ENCODE measurements around the gene HSPA12B.

GRCh38 chr20:3689978-3690377 is 42.5 kb upstream of the HSPA12B start:
- TF ChIP-seq CTCF (IDR thresholded peaks at IDR 0.05) (no peak), SIN3A (IDR thresholded peaks at IDR 0.05; ENCODE audit: borderline replicate concordance, insufficient read depth, low read depth, low read length) (no peak), POLR2AphosphoS5 (IDR thresholded peaks at IDR 0.05; ENCODE audit: low read depth, low read length) (no peak), TCF7L2 (IDR thresholded peaks at IDR 0.05; ENCODE audit: low read depth, low read length) (no peak), REST (IDR thresholded peaks at IDR 0.05; ENCODE audit: insufficient read depth in 1 of 2, low read depth in 2 of 2, low read length in 1 of 2) (no peak)
